HepG2 (cell line): Measurements from ENCODE around the gene HTR3B. TPM values are rescaled to one million over a fixed set of nuclear protein-coding genes. Genes with fewer than 3 reads are reported as not detected.
A peak's percentile ranks its signal among the peaks of the same experiment; 100 is the strongest.

Experiments used
- CERS6 ChIP-seq: sonication (generic); formaldehyde crosslinking; IDR thresholded peaks from 2 replicates; pipeline ENCODE4 v1.5.0; 2020; ENCODE audit warnings: missing genetic modification reagents
- CHCHD3 ChIP-seq: sonication (generic); formaldehyde crosslinking; IDR thresholded peaks from 2 replicates; pipeline ENCODE4 v1.8.0; 2022; ENCODE audit warnings: mild to moderate bottlenecking, missing genetic modification reagents, moderate library complexity
- FOXA3 ChIP-seq: IDR thresholded peaks from 2 replicates; pipeline ENCODE4 v1.6.1; 2016; ENCODE audit warnings: missing genetic modification reagents, missing compliant biosample characterization
- GLI4 ChIP-seq: sonication (generic); formaldehyde crosslinking; IDR thresholded peaks from 2 replicates; pipeline ENCODE4 v1.5.1; 2020; ENCODE audit warnings: missing genetic modification reagents, mild to moderate bottlenecking, moderate library complexity, borderline replicate concordance
- HOXA5 ChIP-seq: sonication (generic); formaldehyde crosslinking; IDR thresholded peaks from 2 replicates; pipeline ENCODE4 v1.4.0; 2020; ENCODE audit warnings: missing genetic modification reagents
- POLR2G ChIP-seq: fragments of 200-400 bp; formaldehyde crosslinking; IDR thresholded peaks from 2 replicates; pipeline ENCODE4 v1.6.1; 2018; ENCODE audit warnings: mild to moderate bottlenecking, low read depth, low read length, moderate library complexity
- RFXAP ChIP-seq: sonication (generic); formaldehyde crosslinking; IDR thresholded peaks from 2 replicates; pipeline ENCODE4 v1.4.0; 2020; ENCODE audit warnings: missing genetic modification reagents, borderline replicate concordance
- THRA ChIP-seq: sonication (generic); formaldehyde crosslinking; IDR thresholded peaks from 2 replicates; pipeline ENCODE4 v1.4.0; 2020; ENCODE audit warnings: missing genetic modification reagents, borderline replicate concordance
- ZKSCAN1 ChIP-seq: fragments of 150-350 bp; IDR thresholded peaks from 2 replicates; pipeline ENCODE4 v1.6.1; 2014; ENCODE audit warnings: low read length
- ZNF274 ChIP-seq: sonication (generic); formaldehyde crosslinking; IDR thresholded peaks from 2 replicates; pipeline ENCODE4 v1.5.1; 2020; ENCODE audit warnings: mild to moderate bottlenecking, missing genetic modification reagents
- ZNF510 ChIP-seq: sonication (generic); formaldehyde crosslinking; IDR thresholded peaks from 2 replicates; pipeline ENCODE4 v1.4.0; 2020; ENCODE audit warnings: low read depth, mild to moderate bottlenecking, missing genetic modification reagents
- ZNF547 ChIP-seq: sonication (generic); formaldehyde crosslinking; IDR thresholded peaks from 2 replicates; pipeline ENCODE4 v1.5.1; 2020; ENCODE audit warnings: mild to moderate bottlenecking, missing genetic modification reagents
- ZNF556 ChIP-seq: sonication (generic); formaldehyde crosslinking; IDR thresholded peaks from 2 replicates; pipeline ENCODE4 v1.4.0; 2020; ENCODE audit warnings: mild to moderate bottlenecking, missing genetic modification reagents, borderline replicate concordance
- ZNF567 ChIP-seq: sonication (generic); formaldehyde crosslinking; IDR thresholded peaks from 2 replicates; pipeline ENCODE4 v1.8.1; 2023; ENCODE audit warnings: mild to moderate bottlenecking, missing genetic modification reagents, borderline replicate concordance
- ZNF629 ChIP-seq: sonication (generic); formaldehyde crosslinking; conservative IDR thresholded peaks from 2 replicates; pipeline ENCODE4 v1.5.0; 2020; ENCODE audit warnings: missing genetic modification reagents
- polyA plus RNA-seq, 8 experiments: library from polyadenylated mRNA; depleted of rRNA in 3 of 8; stranded (reverse) in 7 of 8; unstranded in 1 of 8; fragments of >200 nt; fragmentation: Illumina TruSeq in 4 of 8; extraction: Trizol in 4 of 8; gene quantifications; 2 replicates each; pipeline versions ENCODE4 v1.2.1 to v1.2.3, GENCODE V29; 2011 to 2016; ENCODE audit warnings: low read depth in 4 of 8, missing spikeins in 1 of 8, mixed read lengths in 1 of 8; ENCODE audit not compliant: insufficient read depth in 1 of 8
- total RNA-seq, 5 experiments: library from RNA; depleted of rRNA; stranded (reverse); fragments of >200 nt; fragmentation: Illumina TruSeq; extraction: Trizol; gene quantifications; 2 replicates each; pipeline ENCODE4 v1.2.3, GENCODE V29; 2016; ENCODE audit warnings: low read depth in 1 of 5

Gene HTR3B
- total and polyA plus RNA-seq, 2 of the 13 experiments (the other 11 are each of a cell fraction or from before 2014, with no cell fraction given) = 0.09 to 1.7 TPM

DNA sequence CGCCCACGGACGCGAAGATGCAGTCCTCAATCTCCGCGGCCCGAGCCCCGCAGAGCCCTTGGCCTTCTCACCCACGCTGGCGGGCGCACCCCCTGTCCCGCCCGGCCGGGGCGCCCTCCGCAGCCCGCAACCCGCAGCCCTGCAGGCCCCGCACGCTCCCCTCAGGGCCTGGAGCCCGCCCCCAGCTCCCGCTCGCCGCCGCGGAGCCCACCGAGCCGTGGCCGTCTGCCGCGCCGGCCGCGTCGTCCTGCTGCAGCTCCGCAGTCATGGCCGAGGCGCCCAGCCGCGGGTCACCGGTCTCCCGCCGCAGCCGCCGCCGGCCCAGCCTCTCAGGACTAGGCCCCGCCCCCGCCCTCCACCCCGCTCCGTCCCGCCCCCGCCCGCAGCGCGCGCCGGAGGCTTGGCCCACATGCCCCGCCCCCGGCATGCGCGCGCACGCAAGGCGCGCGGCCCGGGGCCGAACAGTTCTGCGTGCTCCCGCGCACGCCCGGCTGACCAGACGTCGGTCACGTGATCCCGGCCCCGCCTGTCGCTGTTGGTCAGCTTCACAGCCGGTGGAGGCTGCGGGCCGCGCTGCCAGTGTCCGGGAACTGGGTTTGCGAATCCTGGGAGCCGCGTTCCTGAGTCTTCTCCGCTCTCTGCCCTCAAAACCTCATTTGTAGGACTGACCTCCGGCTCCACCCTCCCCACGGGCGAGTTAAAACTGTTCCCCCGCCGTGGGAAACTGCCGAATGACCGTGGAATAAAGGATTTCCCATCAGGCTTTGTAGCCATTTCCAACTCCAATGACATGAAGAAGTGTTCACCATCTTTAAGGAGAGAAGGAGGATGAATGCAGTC, 29.1 kb upstream of the HTR3B start, which contains the start of gene USP28 (continued):
- peak; percentile 53; the same call in 1 of the 2 replicates for TF ChIP-seq THRA (CRISPR knock-in tag)
- no peak for TF ChIP-seq ZNF547 (CRISPR knock-in tag)
- peak; percentile 98 for TF ChIP-seq POLR2G
- no peak for TF ChIP-seq CERS6
- TF ChIP-seq ZKSCAN1 = no peak
- peak; percentile 53; the same call in 1 of the 2 replicates for TF ChIP-seq FOXA3 (CRISPR knock-in tag)
- TF ChIP-seq ZNF510 = 0 out of 2 replicates have a peak, but pooled peaks have one; percentile 38
- TF ChIP-seq HOXA5 (CRISPR knock-in tag) = peak; percentile 65; the same call in 1 of the 2 replicates
- TF ChIP-seq ZNF629 (CRISPR knock-in tag) = peak; percentile 50; the same call in 1 of the 2 replicates
- TF ChIP-seq GLI4 = no peak
- peak; percentile 74; the same call in 1 of the 2 replicates for TF ChIP-seq ZNF567 (CRISPR knock-in tag)
- TF ChIP-seq ZNF556 (CRISPR knock-in tag) = peak; percentile 71; the same call in 1 of the 2 replicates
- TF ChIP-seq RFXAP (CRISPR knock-in tag) = peak; percentile 63; the same call in 1 of the 2 replicates
- TF ChIP-seq ZNF274 (CRISPR knock-in tag) = no peak
- TF ChIP-seq CHCHD3 (CRISPR knock-in tag) = 0 out of 2 replicates have a peak, but pooled peaks have one; percentile 55
